ENCODE data around the gene KIF21A. TPM values are rescaled to one million over a fixed set of nuclear protein-coding genes. Genes with fewer than 3 reads are reported as not detected.

KIF21A gene
- total RNA-seq, 4 donors from 2014 or later, result 22.5 to 65.5 (median 33.5) TPM

GRCh38 chr12:39348941-39349626, 93.8 kb downstream of the KIF21A start:
- no peak for TF ChIP-seq CTCF (IDR thresholded peaks at IDR 0.05)
- ATAC-seq (ENCODE audit: low FRiP score) (no peak), DNase-seq (ENCODE audit: low spot score) (no peak)

- no peak for ATAC-seq (ENCODE audit: low FRiP score)
- TF ChIP-seq CTCF (IDR thresholded peaks at IDR 0.05), result no peak
- DNase-seq (ENCODE audit: low spot score), result no peak
Observed at GRCh38 chr12:39348523-39348922, 94.4 kb downstream of the KIF21A start.

GRCh38 chr12:39344926-39345325, 98.0 kb downstream of the KIF21A start:
- no peak for ATAC-seq (ENCODE audit: low FRiP score)
- DNase-seq (ENCODE audit: low spot score), result no peak

GRCh38 chr12:39343665-39344064, 99.3 kb downstream of the KIF21A start:
- ATAC-seq (ENCODE audit: low FRiP score) (no peak), DNase-seq (ENCODE audit: low spot score) (no peak)
- no peak for TF ChIP-seq CTCF (IDR thresholded peaks at IDR 0.05)

More at GRCh38 chr12:39344926-39345325, 98.0 kb downstream of the KIF21A start:
- TF ChIP-seq CTCF (IDR thresholded peaks at IDR 0.05), result no peak

GRCh38 chr12:39341761-39342160, 101.2 kb downstream of the KIF21A start:
- no peak for TF ChIP-seq CTCF (IDR thresholded peaks at IDR 0.05)
- ATAC-seq (ENCODE audit: low FRiP score) (no peak), DNase-seq (ENCODE audit: low spot score) (no peak)

GRCh38 chr12:39341179-39341578, 101.7 kb downstream of the KIF21A start:
- no peak for TF ChIP-seq CTCF (IDR thresholded peaks at IDR 0.05)
- DNase-seq (ENCODE audit: low spot score) (no peak), ATAC-seq (ENCODE audit: low FRiP score) (no peak)

GRCh38 chr12:39332661-39333175, 110.2 kb downstream of the KIF21A start:
- ATAC-seq (ENCODE audit: low FRiP score), result no peak
- TF ChIP-seq CTCF (IDR thresholded peaks at IDR 0.05), result no peak
- no peak for DNase-seq (ENCODE audit: low spot score)
